ENCODE results near the gene HEATR1. TPM values are rescaled to one million over a fixed set of nuclear protein-coding genes. Genes with fewer than 3 reads are reported as not detected.

Gene HEATR1
- total RNA-seq, 1 experiment from 2014 or later = 53.6 TPM

GRCh38 chr1:236548452-236548851, 55.9 kb downstream of the HEATR1 start:
- H4K20me1 ChIP-seq (ENCODE audit: insufficient read depth, low read depth, low read length) = no peaks in the 10 kb centered on the region
- no peaks in the 10 kb centered on the region for H3K9me3 ChIP-seq (ENCODE audit: low read length)
- H3K4me2 ChIP-seq (ENCODE audit: low read depth, low read length, poor library complexity, severe bottlenecking) = no peak overlapping the region
- no peak for DNase-seq
- peaks cover 55% of the 10 kb centered on the region for H3K36me3 ChIP-seq (ENCODE audit: insufficient read depth, low read length)
- no peaks in the 10 kb centered on the region for H3K4me1 ChIP-seq (ENCODE audit: low read length)
- no peaks in the 10 kb centered on the region for H3K27me3 ChIP-seq (ENCODE audit: low read length)
- H3K4me3 ChIP-seq (ENCODE audit: low read length) = no peak overlapping the region
- no peak overlapping the region for H2AFZ ChIP-seq (ENCODE audit: low read length)
- H3K27ac ChIP-seq (ENCODE audit: low read length) = no peak overlapping the region
- H3K79me2 ChIP-seq (ENCODE audit: low read length) = no peaks in the 10 kb centered on the region; the same call in 1 of the 2 replicates
- no peaks in the 10 kb centered on the region for H3K9me2 ChIP-seq (replicated peaks; ENCODE audit: insufficient read depth, low read length)
- H3K9ac ChIP-seq (ENCODE audit: low read length) = no peak overlapping the region

GRCh38 chr1:236545621-236546169, 58.6 kb downstream of the HEATR1 start:
- Histone ChIP-seq H3K9me2 (replicated peaks; ENCODE audit: insufficient read depth, low read length) (no peaks in the 10 kb centered on the region), H3K27me3 (ENCODE audit: low read length) (no peaks in the 10 kb centered on the region), H3K4me2 (ENCODE audit: low read depth, low read length, poor library complexity, severe bottlenecking) (no peak overlapping the region), H2AFZ (ENCODE audit: low read length) (no peak overlapping the region), H3K4me3 (ENCODE audit: low read length) (no peak overlapping the region), H3K9me3 (ENCODE audit: low read length) (no peaks in the 10 kb centered on the region), H3K27ac (ENCODE audit: low read length) (no peak overlapping the region), H3K9ac (ENCODE audit: low read length) (no peak overlapping the region), H3K4me1 (ENCODE audit: low read length) (no peaks in the 10 kb centered on the region), H3K79me2 (ENCODE audit: low read length) (no peaks in the 10 kb centered on the region; the same call in 1 of the 2 replicates), H4K20me1 (ENCODE audit: insufficient read depth, low read depth, low read length) (no peaks in the 10 kb centered on the region), H3K36me3 (ENCODE audit: insufficient read depth, low read length) (peaks cover 34% of the 10 kb centered on the region)
- DNase-seq = no peak

- Histone ChIP-seq H3K4me1 (ENCODE audit: low read length) (no peaks in the 10 kb centered on the region), H3K9ac (ENCODE audit: low read length) (no peak overlapping the region), H3K4me3 (ENCODE audit: low read length) (no peak overlapping the region), H2AFZ (ENCODE audit: low read length) (no peak overlapping the region), H3K79me2 (ENCODE audit: low read length) (no peaks in the 10 kb centered on the region), H3K4me2 (ENCODE audit: low read depth, low read length, poor library complexity, severe bottlenecking) (no peak overlapping the region), H3K36me3 (ENCODE audit: insufficient read depth, low read length) (peaks cover 18% of the 10 kb centered on the region; the same call in 1 of the 2 replicates), H3K9me3 (ENCODE audit: low read length) (no peaks in the 10 kb centered on the region), H4K20me1 (ENCODE audit: insufficient read depth, low read depth, low read length) (no peaks in the 10 kb centered on the region), H3K27ac (ENCODE audit: low read length) (no peak overlapping the region), H3K9me2 (replicated peaks; ENCODE audit: insufficient read depth, low read length) (no peaks in the 10 kb centered on the region), H3K27me3 (ENCODE audit: low read length) (no peaks in the 10 kb centered on the region)
- no peak for DNase-seq
Measured at GRCh38 chr1:236543065-236543669, 61.1 kb downstream of the HEATR1 start.

- Histone ChIP-seq H4K20me1 (ENCODE audit: insufficient read depth, low read depth, low read length) (no peaks in the 10 kb centered on the region), H2AFZ (ENCODE audit: low read length) (no peak overlapping the region), H3K4me2 (ENCODE audit: low read depth, low read length, poor library complexity, severe bottlenecking) (no peak overlapping the region), H3K9ac (ENCODE audit: low read length) (no peak overlapping the region), H3K27me3 (ENCODE audit: low read length) (no peaks in the 10 kb centered on the region), H3K9me2 (replicated peaks; ENCODE audit: insufficient read depth, low read length) (no peaks in the 10 kb centered on the region), H3K9me3 (ENCODE audit: low read length) (no peaks in the 10 kb centered on the region), H3K4me3 (ENCODE audit: low read length) (no peak overlapping the region), H3K79me2 (ENCODE audit: low read length) (no peaks in the 10 kb centered on the region), H3K4me1 (ENCODE audit: low read length) (no peaks in the 10 kb centered on the region), H3K36me3 (ENCODE audit: insufficient read depth, low read length) (peaks cover 14% of the 10 kb centered on the region; the same call in 1 of the 2 replicates), H3K27ac (ENCODE audit: low read length) (no peak overlapping the region)
- DNase-seq = no peak
Measured at GRCh38 chr1:236541710-236542109, 62.6 kb downstream of the HEATR1 start.

- H3K4me1 ChIP-seq (ENCODE audit: low read length) = no peaks in the 10 kb centered on the region
- H3K4me2 ChIP-seq (ENCODE audit: low read depth, low read length, poor library complexity, severe bottlenecking) = no peak overlapping the region
- no peaks in the 10 kb centered on the region for H3K79me2 ChIP-seq (ENCODE audit: low read length)
- no peaks in the 10 kb centered on the region for H4K20me1 ChIP-seq (ENCODE audit: insufficient read depth, low read depth, low read length)
- H3K27ac ChIP-seq (ENCODE audit: low read length) = no peak overlapping the region
- H3K27me3 ChIP-seq (ENCODE audit: low read length) = no peaks in the 10 kb centered on the region
- H3K9me3 ChIP-seq (ENCODE audit: low read length) = no peaks in the 10 kb centered on the region
- H2AFZ ChIP-seq (ENCODE audit: low read length) = no peak overlapping the region
- H3K4me3 ChIP-seq (ENCODE audit: low read length) = no peak overlapping the region
- no peak for DNase-seq
- H3K9me2 ChIP-seq (replicated peaks; ENCODE audit: insufficient read depth, low read length) = no peaks in the 10 kb centered on the region
- no peak overlapping the region for H3K9ac ChIP-seq (ENCODE audit: low read length)
- peaks cover 9% of the 10 kb centered on the region; the same call in 1 of the 2 replicates for H3K36me3 ChIP-seq (ENCODE audit: insufficient read depth, low read length)
Measured at GRCh38 chr1:236540813-236541465, 63.4 kb downstream of the HEATR1 start.

GRCh38 chr1:236536540-236536939, 67.8 kb downstream of the HEATR1 start:
- H3K36me3 ChIP-seq (ENCODE audit: insufficient read depth, low read length) = no peaks in the 10 kb centered on the region
- DNase-seq = no peak
- H3K4me2 ChIP-seq (ENCODE audit: low read depth, low read length, poor library complexity, severe bottlenecking) = no peak overlapping the region
- no peaks in the 10 kb centered on the region for H3K79me2 ChIP-seq (ENCODE audit: low read length)
- H3K27me3 ChIP-seq (ENCODE audit: low read length) = no peaks in the 10 kb centered on the region
- H3K9ac ChIP-seq (ENCODE audit: low read length) = no peak overlapping the region
- no peaks in the 10 kb centered on the region for H3K9me3 ChIP-seq (ENCODE audit: low read length)
- no peaks in the 10 kb centered on the region for H4K20me1 ChIP-seq (ENCODE audit: insufficient read depth, low read depth, low read length)
- no peak overlapping the region for H2AFZ ChIP-seq (ENCODE audit: low read length)
- no peaks in the 10 kb centered on the region for H3K9me2 ChIP-seq (replicated peaks; ENCODE audit: insufficient read depth, low read length)
- no peak overlapping the region for H3K27ac ChIP-seq (ENCODE audit: low read length)
- peaks cover 6% of the 10 kb centered on the region for H3K4me1 ChIP-seq (ENCODE audit: low read length)
- H3K4me3 ChIP-seq (ENCODE audit: low read length) = no peak overlapping the region

GRCh38 chr1:236535662-236536161, 68.6 kb downstream of the HEATR1 start:
- Histone ChIP-seq H3K9me2 (replicated peaks; ENCODE audit: insufficient read depth, low read length) (no peaks in the 10 kb centered on the region), H3K4me3 (ENCODE audit: low read length) (no peak overlapping the region), H2AFZ (ENCODE audit: low read length) (no peak overlapping the region), H3K4me1 (ENCODE audit: low read length) (peaks cover 11% of the 10 kb centered on the region), H4K20me1 (ENCODE audit: insufficient read depth, low read depth, low read length) (no peaks in the 10 kb centered on the region), H3K27ac (ENCODE audit: low read length) (no peak overlapping the region), H3K4me2 (ENCODE audit: low read depth, low read length, poor library complexity, severe bottlenecking) (no peak overlapping the region), H3K9ac (ENCODE audit: low read length) (no peak overlapping the region), H3K79me2 (ENCODE audit: low read length) (no peaks in the 10 kb centered on the region), H3K27me3 (ENCODE audit: low read length) (no peaks in the 10 kb centered on the region), H3K9me3 (ENCODE audit: low read length) (no peaks in the 10 kb centered on the region), H3K36me3 (ENCODE audit: insufficient read depth, low read length) (no peaks in the 10 kb centered on the region)
- DNase-seq = no peak

- no peaks in the 10 kb centered on the region for H3K9me3 ChIP-seq (ENCODE audit: low read length)
- H3K79me2 ChIP-seq (ENCODE audit: low read length) = no peaks in the 10 kb centered on the region
- H3K4me3 ChIP-seq (ENCODE audit: low read length) = no peak overlapping the region
- no peak overlapping the region for H3K4me2 ChIP-seq (ENCODE audit: low read depth, low read length, poor library complexity, severe bottlenecking)
- no peaks in the 10 kb centered on the region for H3K27me3 ChIP-seq (ENCODE audit: low read length)
- no peak overlapping the region for H3K9ac ChIP-seq (ENCODE audit: low read length)
- H4K20me1 ChIP-seq (ENCODE audit: insufficient read depth, low read depth, low read length) = no peaks in the 10 kb centered on the region
- DNase-seq = no peak
- H3K4me1 ChIP-seq (ENCODE audit: low read length) = peaks cover 12% of the 10 kb centered on the region
- no peaks in the 10 kb centered on the region for H3K36me3 ChIP-seq (ENCODE audit: insufficient read depth, low read length)
- no peaks in the 10 kb centered on the region for H3K9me2 ChIP-seq (replicated peaks; ENCODE audit: insufficient read depth, low read length)
- H3K27ac ChIP-seq (ENCODE audit: low read length) = no peak overlapping the region
- no peak overlapping the region for H2AFZ ChIP-seq (ENCODE audit: low read length)
Measured at GRCh38 chr1:236535190-236535589, 69.1 kb downstream of the HEATR1 start.
